ENCODE results near the gene DUSP1.

The DUSP1 gene

GRCh38 chr5:172776235-172776594 is 5.2 kb upstream of the DUSP1 start:
- no peak for DNase-seq

- DNase-seq = no peak
These were observed 4.6 kb upstream of the DUSP1 start for GRCh38 chr5:172775326-172776234.

DNA sequence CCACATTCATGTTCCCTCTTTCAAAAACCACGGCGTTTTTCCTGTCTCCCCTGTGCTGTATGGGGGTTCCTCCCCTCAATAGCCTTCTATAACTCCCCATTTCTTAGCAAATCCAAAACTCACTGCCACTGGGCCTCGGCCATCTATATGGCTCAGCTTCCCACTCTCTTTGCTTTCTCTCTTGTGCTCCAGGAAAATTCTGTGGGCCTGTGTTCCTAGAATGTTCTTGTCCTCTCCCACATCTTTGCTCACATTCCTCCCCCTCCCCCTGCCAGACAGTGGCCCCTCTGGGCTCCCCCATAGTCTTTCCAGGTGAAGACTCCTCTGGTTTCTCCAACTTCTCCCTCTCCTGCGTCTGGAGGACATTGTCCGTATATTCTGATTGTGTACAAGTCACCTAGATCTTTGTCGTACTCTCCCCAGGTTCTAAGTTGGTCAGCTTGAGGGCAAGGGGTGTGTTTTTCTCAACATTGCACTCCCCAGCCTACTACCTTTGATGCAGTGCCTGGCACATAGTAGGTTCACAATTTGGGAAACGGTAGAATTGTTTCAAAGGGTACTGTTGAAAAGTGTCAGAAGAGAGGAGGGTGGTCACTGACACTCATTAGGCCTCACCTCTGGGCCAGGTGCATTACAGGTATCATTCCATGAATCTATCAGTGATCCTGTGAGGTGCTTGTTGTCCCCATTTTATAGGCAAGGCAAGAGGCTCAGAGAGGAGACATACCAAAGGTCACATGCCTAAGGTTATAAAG is 3.7 kb upstream of the DUSP1 start:
- no peak for DNase-seq

DNA sequence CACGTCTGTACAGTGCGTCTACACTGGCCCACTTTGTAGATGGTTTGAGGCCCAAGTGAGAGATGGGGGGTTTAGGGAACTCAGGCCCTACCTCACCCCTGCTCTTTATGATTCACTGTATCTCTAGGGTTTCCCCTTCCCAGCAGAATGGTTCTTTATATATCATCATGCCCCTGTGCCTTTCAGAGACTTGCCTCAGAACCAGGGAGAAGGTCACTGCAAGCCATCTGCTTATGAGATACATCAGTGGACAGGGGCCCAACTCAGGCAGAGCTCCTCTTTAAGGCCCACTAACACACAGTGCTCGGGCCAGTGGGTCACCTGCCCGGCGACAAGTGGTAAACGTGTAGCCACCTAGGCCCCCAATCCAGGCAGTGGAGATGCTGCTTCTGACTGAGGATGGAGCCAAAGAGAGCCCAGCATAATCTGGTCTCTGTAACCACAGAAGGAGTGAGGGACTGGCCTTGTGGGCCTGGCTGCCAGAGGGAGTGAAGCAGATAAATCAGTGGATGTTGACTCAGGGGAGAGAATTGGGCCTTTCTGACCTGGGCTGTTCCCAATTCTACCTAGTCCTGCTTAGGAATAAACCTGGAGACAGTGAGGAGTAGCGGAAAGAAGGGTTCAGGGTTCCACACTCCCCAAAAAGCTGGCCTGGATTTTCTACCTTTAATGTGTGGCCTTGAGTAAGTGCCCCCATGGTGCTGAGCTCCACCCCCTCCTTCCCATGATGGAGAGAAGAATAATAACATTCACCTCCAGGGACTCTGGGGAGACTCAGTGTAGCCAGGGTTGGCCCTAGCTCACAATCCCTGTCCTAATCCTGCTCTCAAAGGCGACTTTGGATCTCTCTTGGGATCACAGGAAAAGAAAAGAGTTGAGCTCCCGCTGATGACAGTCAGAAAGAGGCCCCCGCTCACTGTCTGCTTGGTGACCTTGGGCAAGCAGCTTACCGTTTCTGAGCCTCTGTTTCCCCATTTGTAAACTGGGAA is 2.8 kb upstream of the DUSP1 start:
- no peak for DNase-seq

DNA sequence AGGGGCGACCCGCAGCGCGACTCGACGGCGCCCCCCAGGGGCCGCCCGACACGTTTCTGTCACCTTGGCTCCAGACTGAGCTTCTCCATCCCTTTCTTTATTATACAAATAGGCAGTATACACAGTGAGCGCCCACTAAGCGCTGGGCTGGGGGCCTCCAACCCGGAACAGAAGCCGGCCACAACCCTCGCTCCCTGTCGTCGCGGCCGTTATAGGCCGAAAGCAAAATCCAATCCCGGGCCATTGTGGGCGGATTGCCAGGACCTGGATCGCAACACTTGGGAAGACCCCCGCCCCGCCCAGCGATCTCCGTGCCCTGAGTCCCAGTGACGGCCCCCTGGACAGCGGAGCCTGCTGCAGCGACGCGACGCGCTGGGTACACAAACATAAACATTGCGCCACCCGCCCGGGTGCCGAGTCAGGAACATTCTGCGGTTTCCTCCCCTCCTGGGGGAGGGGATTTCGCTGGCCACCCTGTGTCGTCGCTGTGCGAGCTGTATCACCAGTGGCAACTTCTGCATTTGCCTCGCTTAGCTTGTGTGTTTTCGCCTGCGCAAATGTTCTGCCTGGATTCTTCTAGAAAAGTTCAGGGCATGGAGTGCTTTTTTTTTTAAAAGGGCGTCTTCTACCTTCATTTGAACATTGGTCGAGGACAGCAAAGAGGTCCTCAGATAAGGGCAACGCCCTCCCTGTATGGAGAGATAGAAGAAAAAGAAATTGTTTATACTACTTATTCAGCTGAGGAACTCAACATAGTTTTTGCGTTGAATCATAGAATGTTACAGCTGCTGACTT is 1.3 kb upstream of the DUSP1 start:
- DNase-seq = peak; percentile 85

DNA sequence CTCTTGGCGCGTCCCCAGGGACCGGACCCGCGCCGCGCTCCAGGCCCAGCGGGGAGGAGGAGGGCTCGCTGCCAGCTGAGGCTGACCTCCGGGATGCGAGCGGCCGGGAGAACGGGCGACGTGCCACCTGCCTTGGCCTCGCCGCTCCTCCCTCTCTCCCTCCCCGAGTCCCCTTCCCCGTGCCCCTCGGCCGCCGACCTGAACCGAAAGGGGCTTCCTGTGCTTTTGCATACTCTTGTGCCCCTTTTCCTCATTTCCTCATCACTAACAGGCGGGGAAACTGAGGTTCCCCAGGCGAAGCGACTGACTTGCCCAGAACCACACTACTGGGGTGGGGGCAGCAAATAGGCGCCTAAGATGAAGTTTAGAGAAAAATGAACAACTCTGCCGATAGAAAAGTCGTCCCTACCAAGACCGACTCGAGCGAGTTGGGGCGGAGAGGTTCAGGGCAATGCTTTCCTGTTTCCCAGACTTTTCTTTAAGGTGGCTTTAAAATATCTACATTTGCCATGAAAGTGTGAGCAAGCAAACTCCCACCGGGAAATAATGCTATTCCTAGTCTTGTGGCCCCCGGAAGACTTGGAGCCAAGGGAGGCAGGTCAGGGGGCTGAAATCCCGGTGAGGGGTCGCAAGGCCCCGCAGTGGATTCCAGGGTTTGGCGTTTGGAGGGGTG is 580 bp upstream of the DUSP1 start:
- DNase-seq = peak; percentile 42

DNA sequence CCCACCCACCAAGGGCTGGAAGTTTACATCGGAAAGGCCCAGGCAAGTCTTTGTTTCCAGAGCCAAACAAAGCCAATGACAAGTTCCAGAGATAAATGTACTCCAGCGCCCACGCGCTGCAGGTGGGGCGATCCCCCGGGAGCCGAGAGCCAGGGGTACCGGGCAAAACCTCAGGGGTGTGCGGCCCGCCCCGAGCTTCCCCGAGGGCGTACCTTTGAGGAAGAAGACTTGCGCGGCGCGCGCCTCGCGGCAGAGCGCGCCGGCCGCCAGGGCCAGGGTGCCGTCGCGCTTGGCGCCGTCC is 671 bp downstream of the DUSP1 start:
- DNase-seq = no peak

- no peak for DNase-seq
These were observed 1.2 kb downstream of the DUSP1 start for GRCh38 chr5:172769616-172770373.

DNA sequence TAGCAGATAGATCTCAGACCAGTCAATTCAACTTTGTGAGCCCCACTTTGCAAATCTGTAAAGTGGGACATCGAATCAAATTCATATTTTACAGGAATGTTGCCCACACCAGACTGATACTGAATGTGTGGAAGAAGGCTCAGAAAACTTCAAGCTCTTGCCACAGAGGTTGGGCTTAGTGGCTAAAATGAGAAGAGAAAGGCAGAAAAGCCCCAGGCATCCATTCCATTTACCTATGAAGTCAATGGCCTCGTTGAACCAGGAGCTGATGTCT is 1.7 kb downstream of the DUSP1 start:
- no peak for DNase-seq

GRCh38 chr5:172768573-172769341 is 2.2 kb downstream of the DUSP1 start:
- DNase-seq = no peak

DNA sequence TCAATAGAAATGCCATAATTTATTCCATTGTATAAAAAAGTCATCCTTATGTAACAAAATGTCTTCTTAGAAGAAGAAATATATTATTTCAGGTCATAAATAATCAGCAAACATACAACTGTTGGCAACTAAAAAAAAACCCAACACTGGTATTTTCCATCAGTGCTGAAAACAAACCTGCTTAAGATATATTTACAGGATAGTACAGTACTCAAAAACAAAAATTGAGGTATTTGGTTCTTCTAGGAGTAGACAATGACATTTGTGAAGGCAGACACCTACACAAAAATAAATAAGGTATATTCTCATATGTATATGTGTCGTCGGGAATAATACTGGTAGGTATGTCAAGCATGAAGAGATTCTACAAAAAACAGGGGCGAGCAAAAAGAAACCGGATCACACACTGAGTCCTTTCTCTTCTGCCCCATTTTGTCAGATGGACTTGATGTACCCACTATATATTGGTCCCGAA is 2.9 kb downstream of the DUSP1 start:
- DNase-seq = no peak

GRCh38 chr5:172766287-172767108 is 4.5 kb downstream of the DUSP1 start:
- DNase-seq = no peak

GRCh38 chr5:172765766-172766286 is 5.2 kb downstream of the DUSP1 start:
- DNase-seq = no peak

- DNase-seq = peak; percentile 95
These were observed 5.9 kb downstream of the DUSP1 start for GRCh38 chr5:172764861-172765765.

GRCh38 chr5:172763120-172763464 is 7.9 kb downstream of the DUSP1 start:
- DNase-seq = no peak

- no peak for DNase-seq
These were observed 8.5 kb downstream of the DUSP1 start for GRCh38 chr5:172762214-172763119.

DNA sequence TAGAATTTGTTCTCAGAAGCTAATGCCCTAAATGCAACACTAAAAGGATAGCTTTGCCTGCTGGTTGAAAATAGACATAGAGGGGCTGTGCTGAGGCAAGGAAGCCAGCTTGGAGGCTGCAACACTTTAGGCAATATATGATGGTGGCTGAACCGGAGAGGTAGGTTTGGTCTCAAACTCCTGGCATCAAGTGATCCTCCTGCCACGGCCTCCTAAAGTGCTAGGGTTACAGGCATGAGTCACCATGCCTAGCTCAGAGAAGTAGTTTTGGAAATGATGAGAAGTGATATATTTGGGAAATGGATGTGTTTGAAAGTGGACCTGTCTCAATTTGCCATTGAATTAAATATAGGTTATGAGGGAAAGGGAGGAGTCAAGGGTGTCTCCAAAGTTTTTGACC is 10.0 kb downstream of the DUSP1 start:
- no peak for DNase-seq

Measured in CD4-positive, alpha-beta T cell treated with Interleukin-6 for 4 hours (primary cell).